Hepatocyte (in vitro differentiated cells): Measurements from ENCODE around the gene STIMATE. TPM values are rescaled to one million over a fixed set of nuclear protein-coding genes. Genes with fewer than 3 reads are reported as not detected.

Experiments
- DNase-seq: peaks from one replicate; pipeline ENCODE4 v3.0.0-alpha.2; 2016; ENCODE audit warnings: low spot score
- H2AFZ ChIP-seq: fragments of 200-600 bp; sonication (generic); 2 replicates; pipeline ENCODE4 v1.6.0; 2016; ENCODE audit warnings: antibody characterized with exemption, mild to moderate bottlenecking
- H3K27ac ChIP-seq: fragments of 200-600 bp; sonication (generic); 2 replicates; pipeline ENCODE4 v1.5.1; 2016; ENCODE audit warnings: mild to moderate bottlenecking
- H3K27me3 ChIP-seq: fragments of 200-600 bp; sonication (generic); 2 replicates; pipeline ENCODE4 v1.6.1; 2016
- H3K36me3 ChIP-seq: fragments of 200-600 bp; sonication (generic); replicated peaks from 2 replicates; pipeline ENCODE4 v1.5.1; 2016; ENCODE audit warnings: low read depth; ENCODE audit not compliant: insufficient read depth
- H3K4me1 ChIP-seq: fragments of 200-600 bp; sonication (generic); 2 replicates; pipeline ENCODE4 v1.5.1; 2016; ENCODE audit warnings: mild to moderate bottlenecking, moderate library complexity; ENCODE audit not compliant: insufficient read depth
- H3K4me2 ChIP-seq: fragments of 200-600 bp; sonication (generic); 2 replicates; pipeline ENCODE4 v1.6.0; 2016
- H3K4me3 ChIP-seq: fragments of 200-600 bp; sonication (generic); 2 replicates; pipeline ENCODE4 v1.5.1; 2016; ENCODE audit warnings: mild to moderate bottlenecking
- H3K79me2 ChIP-seq: fragments of 200-600 bp; sonication (generic); 2 replicates; pipeline ENCODE4 v1.6.0; 2017; ENCODE audit warnings: mild to moderate bottlenecking
- H3K9me2 ChIP-seq: fragments of 200-600 bp; sonication (generic); replicated peaks from 2 replicates; pipeline ENCODE4 v1.6.0; 2017; ENCODE audit warnings: mild to moderate bottlenecking; ENCODE audit not compliant: insufficient read depth
- H3K9me3 ChIP-seq: fragments of 200-600 bp; sonication (generic); 2 replicates; pipeline ENCODE4 v1.5.1; 2016; ENCODE audit warnings: low read depth, mild to moderate bottlenecking
- H4K20me1 ChIP-seq: fragments of 200-600 bp; sonication (generic); 2 replicates; pipeline ENCODE4 v1.6.0; 2016; ENCODE audit warnings: mild to moderate bottlenecking; ENCODE audit not compliant: insufficient read depth, poor library complexity, severe bottlenecking
- EZH2 ChIP-seq: fragments of 200-600 bp; sonication (generic); IDR thresholded peaks from 2 replicates; pipeline ENCODE4 v1.6.1; 2016; ENCODE audit warnings: antibody characterized with exemption, mild to moderate bottlenecking, borderline replicate concordance
- EZH2phosphoT487 ChIP-seq: fragments of 200-600 bp; sonication (generic); IDR thresholded peaks from one replicate; pipeline ENCODE4 v1.6.1; 2018; ENCODE audit warnings: antibody characterized with exemption, mild to moderate bottlenecking, low read depth, moderate library complexity; ENCODE audit not compliant: unreplicated experiment, severe bottlenecking
- WGBS: methylation state at CpG from one replicate; pipeline ENCODE4 v1.1.6; 2016; ENCODE audit warnings: low lambda C conversion rate; ENCODE audit errors: missing lambda C conversion rate; 5-methylcytosine and 5-hydroxymethylcytosine counted together
- polyA plus RNA-seq: library from polyadenylated mRNA; unstranded; fragments of >200 nt; fragmentation: Nextera tagmentation; extraction: Ambion mirVana; gene quantifications from 2 replicates; pipeline ENCODE4 v1.2.1, GENCODE V29; 2016
- total RNA-seq: library from RNA; depleted of rRNA; stranded (reverse); fragments of >200 nt; gene quantifications from 2 replicates; pipeline ENCODE4 v1.2.3, GENCODE V29; 2014
- TF ChIP-seq, protein P1 (sequence below): fragments of 200-600 bp; sonication (generic); IDR thresholded peaks from 2 replicates; pipeline ENCODE4 v1.5.1; 2016; ENCODE audit warnings: antibody characterized with exemption, mild to moderate bottlenecking; ENCODE audit not compliant: poor library complexity

STIMATE gene
- total and polyA plus RNA-seq, 2 experiments from 2014 or later, result 14.5 to 20.4 TPM

DNA sequence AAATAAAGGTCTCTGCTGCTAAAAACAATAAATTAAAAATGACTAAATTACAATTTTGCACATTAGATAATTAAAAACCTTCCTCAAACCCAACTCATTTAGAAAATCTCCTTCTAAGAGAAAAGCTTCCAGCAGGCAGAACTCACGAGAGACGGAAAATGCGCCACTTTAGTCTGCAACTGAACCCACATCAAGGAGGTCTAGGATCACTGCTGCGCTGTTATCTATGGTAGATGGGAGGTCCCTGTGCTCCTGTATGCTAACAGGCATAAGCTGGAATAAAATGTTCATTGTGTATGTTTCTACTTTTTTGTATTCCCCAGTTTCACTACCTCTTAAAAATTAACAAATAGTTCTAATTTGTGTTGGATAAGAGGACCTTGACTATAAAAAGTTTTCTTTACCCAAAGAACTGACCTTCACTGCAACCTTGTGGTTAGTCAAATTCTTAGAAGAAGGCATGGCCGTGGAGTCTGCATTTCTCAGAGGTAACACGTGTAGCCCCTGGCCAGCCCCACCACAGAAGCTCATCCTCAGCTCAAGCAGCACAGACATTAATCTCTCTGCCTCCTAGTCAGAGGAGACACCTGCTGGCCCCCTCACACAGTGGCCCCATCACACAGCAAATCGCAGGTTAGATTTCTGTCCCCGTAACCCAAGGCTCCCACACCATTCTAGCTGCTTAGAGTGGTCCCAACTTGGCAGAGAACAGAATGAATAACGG is 22.3 kb downstream of the STIMATE start:
- TF ChIP-seq EZH2phosphoT487, result no peak
- TF ChIP-seq, protein P1, sequence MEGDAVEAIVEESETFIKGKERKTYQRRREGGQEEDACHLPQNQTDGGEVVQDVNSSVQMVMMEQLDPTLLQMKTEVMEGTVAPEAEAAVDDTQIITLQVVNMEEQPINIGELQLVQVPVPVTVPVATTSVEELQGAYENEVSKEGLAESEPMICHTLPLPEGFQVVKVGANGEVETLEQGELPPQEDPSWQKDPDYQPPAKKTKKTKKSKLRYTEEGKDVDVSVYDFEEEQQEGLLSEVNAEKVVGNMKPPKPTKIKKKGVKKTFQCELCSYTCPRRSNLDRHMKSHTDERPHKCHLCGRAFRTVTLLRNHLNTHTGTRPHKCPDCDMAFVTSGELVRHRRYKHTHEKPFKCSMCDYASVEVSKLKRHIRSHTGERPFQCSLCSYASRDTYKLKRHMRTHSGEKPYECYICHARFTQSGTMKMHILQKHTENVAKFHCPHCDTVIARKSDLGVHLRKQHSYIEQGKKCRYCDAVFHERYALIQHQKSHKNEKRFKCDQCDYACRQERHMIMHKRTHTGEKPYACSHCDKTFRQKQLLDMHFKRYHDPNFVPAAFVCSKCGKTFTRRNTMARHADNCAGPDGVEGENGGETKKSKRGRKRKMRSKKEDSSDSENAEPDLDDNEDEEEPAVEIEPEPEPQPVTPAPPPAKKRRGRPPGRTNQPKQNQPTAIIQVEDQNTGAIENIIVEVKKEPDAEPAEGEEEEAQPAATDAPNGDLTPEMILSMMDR, result no peak
- TF ChIP-seq EZH2, result no peak
- no peak for DNase-seq
- Histone ChIP-seq H3K4me2 (no peak overlapping the region), H3K27ac (no peak overlapping the region), H3K79me2 (peaks cover 30% of the 10 kb centered on the region), H3K27me3 (no peaks in the 10 kb centered on the region), H4K20me1 (no peaks in the 10 kb centered on the region), H2AFZ (no peak overlapping the region), H3K9me2 (no peaks in the 10 kb centered on the region), H3K4me3 (no peak overlapping the region), H3K36me3 (no peaks in the 10 kb centered on the region), H3K9me3 (no peaks in the 10 kb centered on the region), H3K4me1 (no peaks in the 10 kb centered on the region)
- WGBS, result 89% methylated on average over 9 of the region's 9 CpGs

DNA sequence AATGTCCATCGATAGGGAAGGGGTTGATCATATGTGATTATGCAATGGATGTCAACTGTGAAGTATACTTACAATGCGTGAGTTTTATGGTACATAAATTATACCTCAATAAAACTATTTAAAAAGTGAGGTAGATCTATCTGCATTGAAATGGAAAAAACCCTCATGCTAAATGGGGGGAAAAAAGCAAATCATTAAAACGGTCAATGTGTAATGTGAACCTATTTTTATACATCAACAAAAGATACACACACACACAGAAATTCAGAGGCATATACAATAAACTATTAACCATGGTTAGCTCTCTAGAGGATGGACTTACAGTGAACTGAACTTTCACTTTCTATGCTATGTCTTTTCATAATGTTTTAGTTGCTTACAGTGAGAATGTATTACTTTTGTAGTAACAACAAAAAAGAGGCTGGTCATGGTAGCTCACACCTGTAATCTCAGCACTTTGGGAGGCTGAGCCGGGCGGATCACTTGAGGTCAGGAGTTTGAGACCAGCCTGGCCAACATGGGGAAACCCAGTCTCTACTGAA is 23.1 kb downstream of the STIMATE start:
- Histone ChIP-seq H3K4me1 (no peaks in the 10 kb centered on the region), H3K79me2 (peaks cover 30% of the 10 kb centered on the region), H2AFZ (no peak overlapping the region), H3K9me3 (no peaks in the 10 kb centered on the region), H3K27ac (no peak overlapping the region), H3K9me2 (no peaks in the 10 kb centered on the region), H4K20me1 (no peaks in the 10 kb centered on the region), H3K4me3 (no peak overlapping the region), H3K4me2 (no peak overlapping the region), H3K36me3 (no peaks in the 10 kb centered on the region), H3K27me3 (no peaks in the 10 kb centered on the region)
- DNase-seq, result no peak
- no peak for TF ChIP-seq EZH2
- TF ChIP-seq, protein P1, result no peak
- no peak for TF ChIP-seq EZH2phosphoT487
- WGBS, result 97% methylated on average over 5 of the region's 5 CpGs

DNA sequence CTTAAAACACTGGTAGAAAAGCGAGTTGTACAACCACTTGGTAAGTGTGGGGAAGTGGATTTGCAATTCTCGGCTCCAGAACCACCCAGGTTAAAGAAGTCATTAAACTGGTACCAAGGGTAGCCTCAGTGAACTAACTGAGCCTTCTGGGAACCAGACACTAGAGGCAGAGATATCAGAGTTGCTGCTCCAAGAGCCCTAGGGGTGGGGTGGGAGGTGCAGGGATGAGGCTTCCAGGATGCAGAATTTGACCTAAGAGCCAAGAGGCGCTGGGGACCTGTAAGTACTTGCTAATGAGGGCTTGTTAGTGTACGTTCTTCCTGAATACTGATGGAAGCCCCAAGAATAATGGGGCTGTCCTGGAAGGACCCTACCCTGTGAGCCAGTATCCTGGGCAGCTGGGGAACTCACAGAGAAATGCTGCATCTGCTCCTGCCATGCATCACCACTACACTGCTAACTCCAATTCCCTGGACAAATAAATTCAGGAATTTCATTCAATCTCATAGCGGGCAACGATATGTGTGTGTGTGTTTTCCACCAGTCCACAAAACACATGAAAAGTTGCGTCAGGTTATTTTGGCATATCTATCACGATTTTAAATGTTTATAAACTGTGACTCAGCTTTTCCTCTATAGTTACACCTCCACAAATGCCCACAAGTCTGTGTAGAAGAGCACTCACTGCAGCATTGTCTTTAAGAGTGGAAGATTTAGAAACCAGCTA is 23.8 kb downstream of the STIMATE start:
- Histone ChIP-seq H2AFZ (no peak overlapping the region), H3K9me3 (no peaks in the 10 kb centered on the region)

More for the DNA sequence above, 23.8 kb downstream of the STIMATE start:
- no peak overlapping the region for H3K27ac ChIP-seq
- no peaks in the 10 kb centered on the region for H3K27me3 ChIP-seq
- TF ChIP-seq EZH2 (no peak), EZH2phosphoT487 (no peak)
- TF ChIP-seq, protein P1, result no peak
- H3K4me3 ChIP-seq, result no peak overlapping the region
- H4K20me1 ChIP-seq, result no peaks in the 10 kb centered on the region
- WGBS, result 90% methylated on average over 8 of the region's 8 CpGs
- H3K9me2 ChIP-seq, result no peaks in the 10 kb centered on the region
- H3K79me2 ChIP-seq, result peaks cover 30% of the 10 kb centered on the region
- H3K4me2 ChIP-seq, result no peak overlapping the region
- DNase-seq, result no peak
- H3K4me1 ChIP-seq, result no peaks in the 10 kb centered on the region
- H3K36me3 ChIP-seq, result no peaks in the 10 kb centered on the region
